HG03095 (cell line): ENCODE results near the gene ZNF302.

ENCODE experiments used
- ATAC-seq: cut with Tn5 transposase; IDR thresholded peaks from one replicate; pipeline ENCODE4 v1.9.1; 2021; ENCODE audit warnings: moderate library complexity; ENCODE audit not compliant: unreplicated experiment

ZNF302 gene

GRCh38 chr19:34731019-34731829, 53.7 kb downstream of the ZNF302 start:
- ATAC-seq, result no peak

GRCh38 chr19:34731964-34732363, 54.5 kb downstream of the ZNF302 start:
- ATAC-seq, result no peak

- no peak for ATAC-seq
Observed at GRCh38 chr19:34732612-34733211, 55.2 kb downstream of the ZNF302 start.

GRCh38 chr19:34733266-34733745, 55.8 kb downstream of the ZNF302 start:
- peak; percentile 6 for ATAC-seq

- ATAC-seq, result peak; percentile 72
Observed at GRCh38 chr19:34733746-34734536, 56.5 kb downstream of the ZNF302 start, which contains the start of gene ZNF181. TSS of gene ZNF181 (plus strand) at chr19:34734243. CDS start at chr19:34735038, 795 bp downstream.

DNA sequence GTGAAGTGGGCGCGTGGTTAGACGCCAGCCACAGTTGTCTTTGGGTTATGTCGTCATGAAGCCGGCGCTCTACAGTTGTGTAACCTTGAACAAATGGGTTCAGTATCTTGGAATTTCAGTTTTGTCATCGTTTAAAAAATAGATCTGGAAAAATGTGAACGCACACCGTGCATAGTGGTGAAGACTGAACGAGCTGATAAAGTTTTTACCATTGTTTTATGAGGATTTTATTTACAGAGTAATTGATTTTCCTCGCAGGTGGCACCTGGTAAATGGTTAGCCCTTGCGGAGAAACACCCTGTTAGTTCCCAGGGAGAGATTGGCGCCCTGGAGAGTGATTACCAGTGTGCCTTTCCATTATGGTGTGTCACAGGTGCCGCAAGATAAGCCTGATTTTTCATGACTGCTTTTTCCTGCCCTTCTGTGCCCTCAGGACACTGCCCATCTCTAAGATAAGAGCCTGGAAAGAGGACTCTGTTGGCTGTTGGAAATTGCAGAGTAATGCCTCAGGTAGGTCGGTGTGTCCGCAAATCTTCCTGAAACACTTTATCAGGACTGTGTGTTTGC, 57.1 kb downstream of the ZNF302 start:
- ATAC-seq, result no peak
